ENCODE measurements around the gene GLIS1. TPM values are rescaled to one million over a fixed set of nuclear protein-coding genes. Genes with fewer than 3 reads are reported as not detected.

The GLIS1 gene
- total and polyA plus RNA-seq, 12 donors, result 0.06 to 0.10 (median 0.09) TPM; not detected in 7

- peaks cover 0 to 21% (median 2%) of the 10 kb centered on the region in 7 donors for H3K27me3 ChIP-seq
- no peak overlapping the region for H3K27ac ChIP-seq
- no peaks in the 10 kb centered on the region for H3K9me3 ChIP-seq
- no peak for DNase-seq
- H3K4me3 ChIP-seq, result no peak overlapping the region
- no peak for TF ChIP-seq CTCF (IDR thresholded peaks at IDR 0.05)
- WGBS, 2 donors, result 81 to 83% methylated on average over 4 of the region's 4 CpGs
- no peaks in the 10 kb centered on the region for H3K36me3 ChIP-seq
- H3K4me1 ChIP-seq, result no peaks in the 10 kb centered on the region
- intact Hi-C loops (cut with DNase I), result no loop called here
- no peak for ATAC-seq
Observed at GRCh38 chr1:53532912-53533311, 206.1 kb downstream of the GLIS1 start.

- H3K27ac ChIP-seq, result no peak overlapping the region
- H3K4me1 ChIP-seq, result peaks cover 0 to 4% (median 0%) of the 10 kb centered on the region in 9 donors
- no peaks in the 10 kb centered on the region for H3K9me3 ChIP-seq
- ATAC-seq (no peak), DNase-seq (no peak)
- TF ChIP-seq CTCF (IDR thresholded peaks at IDR 0.05), result no peak
- H3K27me3 ChIP-seq, result peaks cover 0 to 22% (median 3%) of the 10 kb centered on the region in 7 donors
- WGBS, 2 donors, result 61 to 62% methylated on average over 9 of the region's 9 CpGs
- no peaks in the 10 kb centered on the region for H3K36me3 ChIP-seq
- intact Hi-C loops (cut with DNase I), result no loop called here
- H3K4me3 ChIP-seq, result no peak overlapping the region
Observed at GRCh38 chr1:53532377-53532776, 206.6 kb downstream of the GLIS1 start.

GRCh38 chr1:53530550-53530949 is 208.4 kb downstream of the GLIS1 start:
- peaks cover 0 to 18% (median 9%) of the 10 kb centered on the region in 9 donors for H3K4me1 ChIP-seq
- 95 to 97% methylated on average over 5 of the region's 5 CpGs for WGBS, 2 donors
- no peaks in the 10 kb centered on the region for H3K36me3 ChIP-seq
- ATAC-seq (no peak), DNase-seq (no peak)
- H3K9me3 ChIP-seq, result no peaks in the 10 kb centered on the region
- peaks cover 0 to 26% (median 4%) of the 10 kb centered on the region in 7 donors for H3K27me3 ChIP-seq
- no peak overlapping the region for H3K4me3 ChIP-seq
- no peak overlapping the region for H3K27ac ChIP-seq
- intact Hi-C loops (cut with DNase I), result no loop called here
- TF ChIP-seq CTCF (IDR thresholded peaks at IDR 0.05), result no peak

GRCh38 chr1:53529555-53529954 is 209.4 kb downstream of the GLIS1 start:
- DNase-seq (no peak), ATAC-seq (no peak)
- intact Hi-C loops (cut with DNase I), result no loop called here
- Histone ChIP-seq H3K27me3 (peaks cover 0 to 22% (median 4%) of the 10 kb centered on the region in 7 donors), H3K36me3 (no peaks in the 10 kb centered on the region), H3K27ac (no peak overlapping the region), H3K4me3 (no peak overlapping the region), H3K4me1 (peaks cover 0 to 27% (median 9%) of the 10 kb centered on the region in 9 donors), H3K9me3 (no peaks in the 10 kb centered on the region)
- WGBS, 2 donors, result 93 to 94% methylated on average over 14 of the region's 14 CpGs
- no peak for TF ChIP-seq CTCF (IDR thresholded peaks at IDR 0.05)
